NB4 (cell line): Measurements from ENCODE around the gene PBRM1.

Experiments used
- POLR2A ChIP-seq: IDR thresholded peaks from 2 replicates; pipeline ENCODE4 v1.6.1; 2011; ENCODE audit warnings: mild to moderate bottlenecking; ENCODE audit not compliant: insufficient read length; ENCODE audit errors: extremely low read depth
- TF ChIP-seq, protein P1 (sequence below): IDR thresholded peaks from one replicate; pipeline ENCODE4 v1.5.1; 2012; ENCODE audit warnings: low read depth, low read length
- TF ChIP-seq, protein P2 (sequence below): IDR thresholded peaks from 2 replicates; pipeline ENCODE4 v1.6.1; 2011; ENCODE audit warnings: low read depth, low read length

DNA sequence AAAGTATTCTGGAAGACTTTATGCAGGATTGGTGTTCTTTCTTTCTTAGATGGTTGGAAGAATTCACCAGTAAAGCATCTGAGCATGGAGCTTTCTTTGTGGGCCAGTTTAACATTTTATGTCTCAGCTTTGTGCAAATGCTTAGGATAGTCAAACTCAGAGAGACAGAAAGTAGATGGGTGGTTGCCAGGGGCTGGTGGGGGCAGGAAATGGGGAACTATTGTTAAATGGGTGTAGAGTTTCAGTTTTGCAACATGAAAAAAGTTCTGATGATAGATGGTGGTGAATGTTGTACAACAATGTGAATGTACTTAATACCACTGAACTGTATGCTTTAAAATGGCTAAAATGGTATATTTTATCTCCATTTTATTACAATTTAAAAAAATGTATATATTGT lies 45.0 kb upstream of the PBRM1 start:
- TF ChIP-seq, protein P1, sequence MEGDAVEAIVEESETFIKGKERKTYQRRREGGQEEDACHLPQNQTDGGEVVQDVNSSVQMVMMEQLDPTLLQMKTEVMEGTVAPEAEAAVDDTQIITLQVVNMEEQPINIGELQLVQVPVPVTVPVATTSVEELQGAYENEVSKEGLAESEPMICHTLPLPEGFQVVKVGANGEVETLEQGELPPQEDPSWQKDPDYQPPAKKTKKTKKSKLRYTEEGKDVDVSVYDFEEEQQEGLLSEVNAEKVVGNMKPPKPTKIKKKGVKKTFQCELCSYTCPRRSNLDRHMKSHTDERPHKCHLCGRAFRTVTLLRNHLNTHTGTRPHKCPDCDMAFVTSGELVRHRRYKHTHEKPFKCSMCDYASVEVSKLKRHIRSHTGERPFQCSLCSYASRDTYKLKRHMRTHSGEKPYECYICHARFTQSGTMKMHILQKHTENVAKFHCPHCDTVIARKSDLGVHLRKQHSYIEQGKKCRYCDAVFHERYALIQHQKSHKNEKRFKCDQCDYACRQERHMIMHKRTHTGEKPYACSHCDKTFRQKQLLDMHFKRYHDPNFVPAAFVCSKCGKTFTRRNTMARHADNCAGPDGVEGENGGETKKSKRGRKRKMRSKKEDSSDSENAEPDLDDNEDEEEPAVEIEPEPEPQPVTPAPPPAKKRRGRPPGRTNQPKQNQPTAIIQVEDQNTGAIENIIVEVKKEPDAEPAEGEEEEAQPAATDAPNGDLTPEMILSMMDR, result no peak
- TF ChIP-seq POLR2A, result no peak
- TF ChIP-seq, protein P2, sequence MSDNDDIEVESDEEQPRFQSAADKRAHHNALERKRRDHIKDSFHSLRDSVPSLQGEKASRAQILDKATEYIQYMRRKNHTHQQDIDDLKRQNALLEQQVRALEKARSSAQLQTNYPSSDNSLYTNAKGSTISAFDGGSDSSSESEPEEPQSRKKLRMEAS, result no peak
